Naive thymus-derived CD8-positive, alpha-beta T cell (primary cell): Measurements from ENCODE around the gene C1QTNF12. TPM values are rescaled to one million over a fixed set of nuclear protein-coding genes. Genes with fewer than 3 reads are reported as not detected.

Source experiments
- ATAC-seq, 2 donors: fragments of 150-1000 bp; cut with Tn5 transposase in 1 of 2; sonication (Bioruptor Pico), chemical (Tn5 transposase) in 1 of 2; 1 replicate in 1 of 2; 2 replicates in 1 of 2; pipeline ENCODE4 v1.10.0; 2021; ENCODE audit warnings: mild to moderate bottlenecking in 2 of 2, moderate library complexity in 2 of 2
- POLR2A ChIA-PET: fragments of 350-600 bp; sonication (Branson Sonifier 250); formaldehyde crosslinking; loops from one replicate; lab custom pipeline; 2021; ENCODE audit warnings: antibody characterized with exemption; lab: Charles Lee
- DNase-seq, 10 donors: peaks; one replicate each; pipeline versions ENCODE4 v3.0.0 to v3.0.0-alpha.2; 2020 to 2022
- H3K27ac Mint-ChIP-seq, 10 donors: one replicate each; pipeline ENCODE4 v1.8.0; 2020 to 2022; ENCODE audit warnings: mild to moderate bottlenecking in 10 of 10, mixed read lengths in 10 of 10, moderate library complexity in 4 of 10, inconsistent platforms in 1 of 10
- H3K27me3 Mint-ChIP-seq, 5 donors: one replicate each; pipeline ENCODE4 v1.8.0; 2021 to 2022; ENCODE audit warnings: mixed read lengths in 5 of 5
- H3K36me3 Mint-ChIP-seq, 3 donors: one replicate each; pipeline ENCODE4 v1.8.0; 2020 to 2022; ENCODE audit warnings: mixed read lengths in 3 of 3, mild to moderate bottlenecking in 2 of 3, inconsistent platforms in 1 of 3
- H3K4me1 Mint-ChIP-seq, 4 donors: one replicate each; pipeline ENCODE4 v1.8.0; 2021 to 2022; ENCODE audit warnings: mixed read lengths in 4 of 4
- H3K4me3 Mint-ChIP-seq, 10 donors: one replicate each; pipeline ENCODE4 v1.8.0; 2020 to 2022; ENCODE audit warnings: mild to moderate bottlenecking in 10 of 10, mixed read lengths in 10 of 10, moderate library complexity in 6 of 10, inconsistent platforms in 1 of 10
- H3K9me3 Mint-ChIP-seq, 9 donors: one replicate each; pipeline ENCODE4 v1.8.0; 2020 to 2022; ENCODE audit warnings: mixed read lengths in 9 of 9, mild to moderate bottlenecking in 3 of 9, inconsistent platforms in 1 of 9, moderate library complexity in 1 of 9
- polyA plus RNA-seq, 3 donors: library from polyadenylated mRNA; unstranded; fragments of 300-500 nt; fragmentation: Illumina TruSeq; gene quantifications; one replicate each; pipeline ENCODE4 v1.2.3, GENCODE V29; 2021
- total RNA-seq, 8 experiments: library from RNA in 2 of 8; stranded (reverse) in 2 of 8; gene quantifications; one replicate each; pipeline ENCODE4 v1.2.3 and lab custom pipeline; 2021 to 2026

C1QTNF12 gene
- total and polyA plus RNA-seq, 5 experiments from 2014 or later, result 0.22 to 7.1 (median 5.0) TPM; not detected in 2

DNA sequence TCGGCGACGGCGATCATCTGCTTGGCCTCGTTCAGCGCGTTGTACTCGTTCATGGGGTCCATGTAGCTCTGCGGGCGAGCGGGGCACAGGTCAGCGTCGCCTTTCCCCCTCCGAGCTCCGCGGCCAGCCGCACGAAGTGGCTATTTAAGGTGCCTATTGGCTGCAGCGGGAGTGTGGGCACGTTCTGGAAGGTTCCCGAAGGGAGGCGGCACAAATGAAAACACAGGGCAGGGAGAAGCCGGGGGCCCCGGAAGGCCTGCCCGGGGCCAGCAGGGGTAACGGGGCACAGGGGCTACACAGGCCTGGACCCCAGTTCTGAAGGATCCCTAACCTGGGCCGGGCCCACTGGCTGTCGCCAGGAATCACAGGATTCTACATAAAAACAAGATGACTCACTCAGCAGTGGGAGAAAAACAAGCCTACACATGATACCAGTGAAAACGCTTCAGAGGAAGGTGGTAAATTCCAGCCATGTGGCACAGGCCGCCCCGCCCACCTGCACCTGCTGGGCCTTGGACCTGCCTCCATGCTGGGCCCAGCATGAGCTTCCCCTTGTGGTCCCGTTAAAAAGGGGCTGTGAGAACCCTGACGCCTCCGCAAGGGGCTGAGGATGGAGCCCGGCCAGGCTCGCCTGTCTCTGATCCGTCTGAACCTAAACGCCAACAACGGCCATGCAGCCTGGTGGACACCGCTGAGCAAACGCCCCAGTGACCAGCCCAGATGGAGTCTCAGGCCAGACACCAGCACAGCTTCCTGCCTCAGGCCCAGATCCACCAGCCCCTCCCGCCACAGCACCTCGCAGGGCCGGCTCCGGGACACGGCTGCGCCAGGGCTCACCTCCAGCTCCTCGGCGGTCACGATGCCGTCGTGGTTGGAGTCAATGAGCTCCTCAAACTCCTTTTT, 28.6 kb downstream of the C1QTNF12 start:
- H3K36me3 Mint-ChIP-seq, result peaks cover 0 to 49% (median 16%) of the 10 kb centered on the region in 3 donors
- peaks cover 8 to 37% (median 17%) of the 10 kb centered on the region in 4 donors for H3K4me1 Mint-ChIP-seq
- H3K9me3 Mint-ChIP-seq, result no peaks in the 10 kb centered on the region
- ATAC-seq (no peak), DNase-seq (no peak)
- no peaks in the 10 kb centered on the region for H3K27me3 Mint-ChIP-seq
- H3K4me3 Mint-ChIP-seq, result no peak overlapping the region
- POLR2A ChIA-PET, result interaction anchor here (1.2 kb wide), 1 partner anchor 389 kb away, joined by 3 read pairs; no protein-coding TSS in a partner anchor
- peak overlapping the region in 2 of 10 donors; percentile 35 to 71 for H3K27ac Mint-ChIP-seq

DNA sequence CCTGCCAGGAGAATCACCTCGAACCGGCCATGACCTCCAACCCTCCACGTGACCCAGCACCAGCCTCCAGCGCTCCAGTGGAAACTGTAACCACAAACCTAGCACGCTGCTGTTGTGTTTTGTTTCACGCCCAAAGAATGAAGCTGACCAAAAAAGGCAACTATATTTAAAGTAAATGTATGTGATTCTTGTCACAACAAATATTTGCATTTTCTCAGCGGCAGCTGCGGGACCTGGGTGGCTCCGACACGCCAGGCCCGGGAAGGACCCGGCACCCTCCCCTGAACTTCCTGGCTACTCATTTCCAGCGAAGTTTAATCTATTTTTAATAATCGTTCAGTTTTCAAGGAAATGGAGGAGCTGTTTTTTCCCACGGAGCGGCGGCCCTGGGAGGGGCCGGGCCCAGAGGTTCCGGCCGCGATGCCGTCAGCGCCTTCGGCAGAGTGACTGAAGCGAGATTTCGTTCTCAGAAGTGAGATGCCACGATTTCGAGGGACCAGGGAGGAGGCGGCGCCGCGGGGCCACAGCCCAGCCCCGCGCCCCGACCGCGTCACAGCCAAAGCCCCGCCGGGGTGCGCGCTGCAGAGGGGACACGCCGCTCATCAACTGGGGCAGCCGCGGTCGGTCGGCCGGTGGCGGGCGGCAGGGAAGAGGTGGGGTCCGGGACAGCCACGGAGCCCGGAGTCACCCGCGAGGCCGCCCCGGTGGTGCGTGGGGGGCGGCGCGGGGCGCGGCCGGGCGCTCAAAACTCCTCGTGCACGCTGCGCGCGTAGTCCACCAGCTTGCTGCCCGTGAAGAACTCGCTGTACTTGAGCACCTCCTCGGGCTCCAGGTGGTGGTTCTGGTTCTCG, 29.5 kb downstream of the C1QTNF12 start:
- peak overlapping the region in 8 of 10 donors; percentile 32 to 90 (median 54) for H3K27ac Mint-ChIP-seq
- peaks cover 8 to 34% (median 19%) of the 10 kb centered on the region in 4 donors for H3K4me1 Mint-ChIP-seq
- POLR2A ChIA-PET, result interaction anchor here (0.7 kb wide), 1 partner anchor 9 kb away, joined by 3 read pairs; no protein-coding TSS in a partner anchor
- DNase-seq (no peak), ATAC-seq (no peak)
- H3K4me3 Mint-ChIP-seq, result peak overlapping the region in 3 of 10 donors; percentile 5 to 22 (median 22)
- H3K36me3 Mint-ChIP-seq, result peaks cover 0 to 43% (median 13%) of the 10 kb centered on the region in 3 donors
- no peaks in the 10 kb centered on the region for H3K27me3 Mint-ChIP-seq
- no peaks in the 10 kb centered on the region for H3K9me3 Mint-ChIP-seq

DNA sequence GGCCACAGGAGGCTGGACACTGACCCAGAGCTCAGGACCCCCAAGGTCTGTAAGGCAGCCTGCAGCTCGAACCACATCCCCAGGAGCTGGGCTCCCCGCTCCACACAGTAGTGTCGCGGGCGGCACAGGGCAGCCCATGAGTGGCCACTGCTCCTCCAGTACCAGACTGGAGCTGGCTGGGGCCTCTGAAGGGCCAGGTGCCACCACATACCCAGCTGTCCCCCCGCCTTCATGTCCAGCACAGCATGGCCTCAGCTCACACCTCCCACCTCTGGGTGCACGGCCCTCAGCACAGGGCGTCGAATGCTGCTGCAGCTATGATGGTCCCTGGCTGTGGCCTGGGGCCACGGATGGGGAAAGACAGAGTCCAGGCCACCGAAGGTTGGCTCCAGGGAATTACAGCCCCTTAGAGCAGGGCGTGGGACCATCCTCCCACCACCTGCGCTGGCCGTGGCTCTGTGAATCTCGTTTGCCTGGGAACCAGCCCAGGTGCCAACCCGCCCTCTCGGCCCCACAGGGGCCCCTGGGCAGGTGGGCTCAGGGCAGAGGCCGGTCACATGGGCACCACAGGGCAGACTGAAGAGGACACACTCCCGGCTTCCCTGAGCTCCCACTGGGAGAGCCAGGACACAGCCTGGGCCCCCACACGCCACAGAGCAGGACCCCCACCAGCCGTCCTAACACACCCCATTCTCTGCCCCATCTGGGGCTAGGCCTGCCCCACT, 30.5 kb downstream of the C1QTNF12 start:
- peaks cover 8 to 31% (median 19%) of the 10 kb centered on the region in 4 donors for H3K4me1 Mint-ChIP-seq
- DNase-seq, result no peak
- no peaks in the 10 kb centered on the region for H3K27me3 Mint-ChIP-seq
- POLR2A ChIA-PET, result interaction anchor here (1.1 to 2.1 kb wide), 2 partner anchors 12 to 15 kb away, joined by 4 to 6 read pairs; partner anchors contain the start of genes B3GALT6 and SDF4
- peaks cover 0 to 38% (median 13%) of the 10 kb centered on the region in 3 donors for H3K36me3 Mint-ChIP-seq
- no peaks in the 10 kb centered on the region for H3K9me3 Mint-ChIP-seq
- no peak overlapping the region for H3K4me3 Mint-ChIP-seq
- peak overlapping the region in 2 of 10 donors; percentile 56 to 90 for H3K27ac Mint-ChIP-seq
- ATAC-seq, result no peak

DNA sequence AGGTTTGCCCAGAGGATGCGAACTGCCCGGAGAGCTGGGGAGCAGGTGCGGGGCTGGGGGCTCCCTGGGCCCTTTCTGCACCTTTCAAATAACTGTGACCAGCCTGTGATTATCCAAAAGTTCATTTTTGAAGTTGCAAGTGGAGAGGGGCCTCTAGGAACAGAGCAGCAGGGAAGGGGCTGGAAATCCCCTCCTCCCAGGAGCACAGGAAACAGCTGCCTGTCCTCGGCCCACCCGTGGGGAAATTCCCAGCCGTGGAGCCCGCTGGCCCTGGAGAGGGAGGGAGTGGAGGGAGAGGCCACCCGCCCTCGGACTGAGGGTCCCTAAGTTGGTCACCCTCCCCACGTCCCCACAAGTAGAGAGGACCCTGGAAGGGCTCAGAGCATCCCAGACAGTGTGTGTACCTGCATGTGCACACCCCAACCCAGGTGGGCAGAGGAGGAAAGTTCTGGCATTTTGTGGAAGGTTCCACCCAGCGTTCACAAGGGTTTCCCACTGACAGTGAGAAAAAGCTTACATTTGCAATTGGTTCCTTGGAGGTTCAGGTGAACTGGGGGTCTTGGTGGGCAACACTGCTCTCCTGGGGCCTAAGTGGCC, 31.3 kb downstream of the C1QTNF12 start:
- no peak for ATAC-seq
- peak in 1 of 10 donors; percentile 23 for DNase-seq
- peak overlapping the region in 1 of 10 donors; percentile 18 for H3K4me3 Mint-ChIP-seq
- H3K27ac Mint-ChIP-seq, result peak overlapping the region in 3 of 10 donors; percentile 11 to 40 (median 38)
- POLR2A ChIA-PET, result interaction anchor here (0.8 to 2.1 kb wide), 3 partner anchors 12 to 193 kb away, joined by 3 to 6 read pairs (median 4); partner anchors contain the start of genes B3GALT6 and SDF4
- peaks cover 0 to 31% (median 11%) of the 10 kb centered on the region in 3 donors for H3K36me3 Mint-ChIP-seq
- no peaks in the 10 kb centered on the region for H3K27me3 Mint-ChIP-seq
- peaks cover 8 to 25% (median 19%) of the 10 kb centered on the region in 4 donors for H3K4me1 Mint-ChIP-seq
- no peaks in the 10 kb centered on the region for H3K9me3 Mint-ChIP-seq

- Mint-ChIP-seq H3K36me3 (peaks cover 0 to 20% (median 11%) of the 10 kb centered on the region in 3 donors), H3K4me1 (peaks cover 8 to 31% (median 27%) of the 10 kb centered on the region in 4 donors), H3K27me3 (no peaks in the 10 kb centered on the region), H3K4me3 (peak within 1 kb of the TSS in 9 of 10 donors; percentile 33 to 70 (median 53)), H3K27ac (peak within 1 kb of the TSS in 7 of 10 donors; percentile 11 to 81 (median 38)), H3K9me3 (no peaks in the 10 kb centered on the region)
- POLR2A ChIA-PET, result interaction anchor here (0.5 to 1.9 kb wide), 4 partner anchors 8 to 87 kb away, joined by 3 to 6 read pairs (median 4); no protein-coding TSS in a partner anchor
- DNase-seq, result peak in 6 of 10 donors; percentile 12 to 50 (median 34)
- ATAC-seq, result peak; percentile 48 to 57
Measured at GRCh38 chr1:1213345-1214265, 32.9 kb downstream of the C1QTNF12 start, which contains the start of gene TNFRSF4. TSS of gene TNFRSF4 (minus strand) at chr1:1214153. CDS start at chr1:1214127, 26 bp downstream.

GRCh38 chr1:1212780-1213344, 33.7 kb downstream of the C1QTNF12 start:
- Mint-ChIP-seq H3K4me1 (peaks cover 12 to 38% (median 33%) of the 10 kb centered on the region in 4 donors), H3K9me3 (no peaks in the 10 kb centered on the region), H3K27ac (no peak overlapping the region), H3K27me3 (peaks cover 0 to 5% (median 0%) of the 10 kb centered on the region in 5 donors), H3K4me3 (peak overlapping the region in 3 of 10 donors; percentile 10 to 34 (median 22)), H3K36me3 (peaks cover 0 to 12% (median 10%) of the 10 kb centered on the region in 3 donors)
- ATAC-seq (peak; percentile 16 to 21), DNase-seq (peak in 5 of 10 donors; percentile 13 to 62 (median 37))
- POLR2A ChIA-PET, result interaction anchor here (0.5 to 1.9 kb wide), 5 partner anchors 8 to 87 kb away, joined by 3 to 6 read pairs (median 3); no protein-coding TSS in a partner anchor

DNA sequence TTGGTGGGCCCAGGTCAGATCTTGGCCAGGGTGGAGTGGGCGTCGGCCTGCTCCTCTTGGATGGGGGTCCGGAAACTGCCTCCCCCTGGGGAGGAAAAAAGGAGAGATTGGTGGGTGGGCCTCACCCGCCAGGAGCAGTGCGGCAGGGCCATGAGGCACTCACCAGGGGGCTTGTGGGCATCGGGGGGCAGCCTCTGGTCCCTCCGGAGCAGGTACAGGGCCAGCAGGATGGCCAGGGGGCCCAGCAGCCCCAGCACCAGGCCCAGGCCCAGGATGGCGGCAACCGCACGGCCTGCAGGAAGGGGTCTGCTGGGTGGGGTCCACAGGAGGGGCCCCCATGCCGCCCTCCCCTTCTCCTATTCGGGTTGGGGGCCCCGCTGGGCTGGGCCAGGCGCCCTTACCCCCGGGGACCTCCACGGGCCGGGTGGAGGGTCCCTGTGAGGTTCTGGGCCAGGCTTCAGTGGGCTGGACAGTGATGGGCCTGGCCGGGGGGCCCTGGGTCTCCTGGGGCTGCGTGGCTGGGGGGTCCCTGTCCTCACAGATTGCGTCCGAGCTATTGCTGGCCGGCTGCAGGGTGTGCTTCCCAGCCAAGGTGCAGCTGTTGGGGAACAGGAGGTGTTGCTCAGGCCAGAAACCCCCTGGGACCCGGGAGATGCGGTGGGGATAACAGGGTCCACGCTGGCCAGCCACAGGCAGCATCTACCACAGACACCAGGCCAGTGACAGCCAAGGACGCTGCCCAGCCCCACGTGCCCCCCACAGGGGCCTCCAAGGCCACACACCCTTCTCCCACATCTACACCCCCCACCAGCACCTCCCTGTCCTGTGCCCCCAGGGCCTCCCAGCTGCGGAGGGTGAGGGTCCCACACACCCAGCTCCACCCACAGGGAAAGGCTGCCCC, 34.7 kb downstream of the C1QTNF12 start:
- peaks cover 0 to 7% (median 0%) of the 10 kb centered on the region in 5 donors for H3K27me3 Mint-ChIP-seq
- H3K36me3 Mint-ChIP-seq, result peaks cover 0 to 5% (median 3%) of the 10 kb centered on the region in 3 donors
- H3K27ac Mint-ChIP-seq, result peak overlapping the region in 1 of 10 donors; percentile 52
- POLR2A ChIA-PET, result no interaction called here
- no peaks in the 10 kb centered on the region for H3K9me3 Mint-ChIP-seq
- peak in 2 of 10 donors; percentile 7 to 55 for DNase-seq
- peaks cover 12 to 40% (median 36%) of the 10 kb centered on the region in 4 donors for H3K4me1 Mint-ChIP-seq
- H3K4me3 Mint-ChIP-seq, result peak overlapping the region in 4 of 10 donors; percentile 19 to 57 (median 30)
- ATAC-seq, result no peak

DNA sequence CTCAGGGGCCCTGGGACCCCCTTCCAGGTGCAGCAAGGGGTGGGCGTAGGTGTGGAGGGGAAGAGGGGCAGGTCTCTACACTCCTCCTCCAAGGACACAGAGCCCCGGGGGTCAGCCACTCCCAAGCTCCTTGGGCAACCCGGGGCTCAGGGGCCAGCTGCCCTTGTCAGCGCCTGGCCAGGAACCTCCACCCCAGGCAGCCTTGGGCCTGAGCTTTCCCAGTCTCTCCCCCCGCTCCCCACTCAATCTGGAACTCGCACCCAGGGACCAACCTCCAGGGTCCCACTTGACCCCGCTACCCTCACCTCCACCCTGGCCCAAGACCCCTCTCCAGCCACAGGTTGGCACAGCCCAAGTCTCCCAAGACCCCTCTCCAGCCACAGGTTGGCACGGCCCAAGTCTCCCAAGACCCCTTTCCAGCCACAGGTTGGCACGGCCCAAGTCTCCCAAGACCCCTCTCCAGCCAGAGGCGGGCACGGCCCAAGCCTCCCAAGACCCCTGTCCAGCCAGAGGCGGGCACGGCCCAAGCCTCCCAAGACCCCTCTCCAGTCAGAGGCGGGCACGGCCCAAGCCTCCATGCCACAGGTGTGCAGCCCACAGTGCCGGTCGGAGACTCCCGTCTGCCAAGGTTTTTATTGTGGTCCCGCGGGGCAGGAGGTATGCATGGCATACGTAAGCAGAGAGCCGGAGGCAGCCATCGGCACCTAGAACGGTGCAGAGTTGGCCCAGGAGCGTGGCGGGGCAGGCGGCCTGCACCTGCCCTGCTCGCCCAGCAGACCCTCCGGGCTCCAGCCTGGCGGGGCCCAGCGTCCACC, 35.6 kb downstream of the C1QTNF12 start:
- Mint-ChIP-seq H3K27me3 (peaks cover 0 to 8% (median 0%) of the 10 kb centered on the region in 5 donors), H3K9me3 (no peaks in the 10 kb centered on the region), H3K27ac (peak overlapping the region in 1 of 10 donors; percentile 63), H3K4me1 (peaks cover 10 to 40% (median 36%) of the 10 kb centered on the region in 4 donors), H3K36me3 (no peaks in the 10 kb centered on the region), H3K4me3 (no peak overlapping the region)
- POLR2A ChIA-PET, result no interaction called here
- ATAC-seq (no peak), DNase-seq (peak in 2 of 10 donors; percentile 4 to 60)
